ENCODE data around the gene DOCK9. TPM values are rescaled to one million over a fixed set of nuclear protein-coding genes. Genes with fewer than 3 reads are reported as not detected.

The DOCK9 gene
- total RNA-seq, 1 experiment from 2014 or later: 30.5 TPM

DNA sequence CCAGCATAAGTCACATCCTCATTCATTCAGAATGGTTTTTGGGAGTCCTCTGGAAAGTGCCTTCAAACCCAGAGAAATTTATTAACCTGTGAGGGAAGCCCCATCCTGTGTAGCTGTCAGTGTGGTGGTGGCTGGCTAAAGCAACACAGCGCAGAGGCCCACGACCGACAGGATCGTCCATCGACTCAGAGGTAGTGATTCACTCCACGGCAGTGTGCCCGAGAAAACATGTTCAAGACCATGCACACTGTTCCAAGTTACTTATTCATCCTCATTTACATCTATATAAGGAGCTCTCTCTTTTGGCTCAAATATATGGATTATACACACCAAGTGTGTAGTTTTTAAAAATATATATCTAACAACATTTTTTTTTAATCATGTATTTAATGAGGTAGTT is 129.1 kb downstream of the DOCK9 start:
- H3K4me3 ChIP-seq (ENCODE audit: low read depth in 2 of 2, low read length in 2 of 2): no peak overlapping the region

DNA sequence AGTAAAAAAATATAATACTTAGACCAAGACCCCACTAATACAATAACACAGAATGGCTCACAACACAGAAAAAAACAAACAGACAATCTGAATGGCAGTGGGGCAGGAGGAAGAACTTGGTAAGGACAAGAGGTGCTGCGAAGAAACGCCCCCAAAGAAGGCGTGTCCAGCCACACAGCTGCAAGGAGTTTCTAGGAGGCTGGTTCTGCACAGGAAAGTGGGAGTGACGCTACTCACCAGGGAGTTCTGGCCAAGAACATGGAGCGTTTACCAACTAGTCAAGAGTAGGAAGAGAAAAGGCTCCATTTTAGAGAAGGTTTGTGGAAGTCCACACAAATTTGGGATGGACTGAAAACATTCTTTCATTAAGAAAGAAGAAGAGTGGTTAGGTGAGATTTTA is 130.1 kb downstream of the DOCK9 start:
- TF ChIP-seq, protein P1, sequence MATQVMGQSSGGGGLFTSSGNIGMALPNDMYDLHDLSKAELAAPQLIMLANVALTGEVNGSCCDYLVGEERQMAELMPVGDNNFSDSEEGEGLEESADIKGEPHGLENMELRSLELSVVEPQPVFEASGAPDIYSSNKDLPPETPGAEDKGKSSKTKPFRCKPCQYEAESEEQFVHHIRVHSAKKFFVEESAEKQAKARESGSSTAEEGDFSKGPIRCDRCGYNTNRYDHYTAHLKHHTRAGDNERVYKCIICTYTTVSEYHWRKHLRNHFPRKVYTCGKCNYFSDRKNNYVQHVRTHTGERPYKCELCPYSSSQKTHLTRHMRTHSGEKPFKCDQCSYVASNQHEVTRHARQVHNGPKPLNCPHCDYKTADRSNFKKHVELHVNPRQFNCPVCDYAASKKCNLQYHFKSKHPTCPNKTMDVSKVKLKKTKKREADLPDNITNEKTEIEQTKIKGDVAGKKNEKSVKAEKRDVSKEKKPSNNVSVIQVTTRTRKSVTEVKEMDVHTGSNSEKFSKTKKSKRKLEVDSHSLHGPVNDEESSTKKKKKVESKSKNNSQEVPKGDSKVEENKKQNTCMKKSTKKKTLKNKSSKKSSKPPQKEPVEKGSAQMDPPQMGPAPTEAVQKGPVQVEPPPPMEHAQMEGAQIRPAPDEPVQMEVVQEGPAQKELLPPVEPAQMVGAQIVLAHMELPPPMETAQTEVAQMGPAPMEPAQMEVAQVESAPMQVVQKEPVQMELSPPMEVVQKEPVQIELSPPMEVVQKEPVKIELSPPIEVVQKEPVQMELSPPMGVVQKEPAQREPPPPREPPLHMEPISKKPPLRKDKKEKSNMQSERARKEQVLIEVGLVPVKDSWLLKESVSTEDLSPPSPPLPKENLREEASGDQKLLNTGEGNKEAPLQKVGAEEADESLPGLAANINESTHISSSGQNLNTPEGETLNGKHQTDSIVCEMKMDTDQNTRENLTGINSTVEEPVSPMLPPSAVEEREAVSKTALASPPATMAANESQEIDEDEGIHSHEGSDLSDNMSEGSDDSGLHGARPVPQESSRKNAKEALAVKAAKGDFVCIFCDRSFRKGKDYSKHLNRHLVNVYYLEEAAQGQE (IDR thresholded peaks at IDR 0.05; ENCODE audit: insufficient read depth in 1 of 2, low read depth in 2 of 2, low read length in 1 of 2): no peak
- TF ChIP-seq TCF7L2 (IDR thresholded peaks at IDR 0.05; ENCODE audit: low read depth, low read length) (no peak), POLR2AphosphoS5 (IDR thresholded peaks at IDR 0.05; ENCODE audit: low read depth, low read length) (no peak), SIN3A (IDR thresholded peaks at IDR 0.05; ENCODE audit: borderline replicate concordance, insufficient read depth, low read depth, low read length) (no peak)
- TF ChIP-seq, protein P2, sequence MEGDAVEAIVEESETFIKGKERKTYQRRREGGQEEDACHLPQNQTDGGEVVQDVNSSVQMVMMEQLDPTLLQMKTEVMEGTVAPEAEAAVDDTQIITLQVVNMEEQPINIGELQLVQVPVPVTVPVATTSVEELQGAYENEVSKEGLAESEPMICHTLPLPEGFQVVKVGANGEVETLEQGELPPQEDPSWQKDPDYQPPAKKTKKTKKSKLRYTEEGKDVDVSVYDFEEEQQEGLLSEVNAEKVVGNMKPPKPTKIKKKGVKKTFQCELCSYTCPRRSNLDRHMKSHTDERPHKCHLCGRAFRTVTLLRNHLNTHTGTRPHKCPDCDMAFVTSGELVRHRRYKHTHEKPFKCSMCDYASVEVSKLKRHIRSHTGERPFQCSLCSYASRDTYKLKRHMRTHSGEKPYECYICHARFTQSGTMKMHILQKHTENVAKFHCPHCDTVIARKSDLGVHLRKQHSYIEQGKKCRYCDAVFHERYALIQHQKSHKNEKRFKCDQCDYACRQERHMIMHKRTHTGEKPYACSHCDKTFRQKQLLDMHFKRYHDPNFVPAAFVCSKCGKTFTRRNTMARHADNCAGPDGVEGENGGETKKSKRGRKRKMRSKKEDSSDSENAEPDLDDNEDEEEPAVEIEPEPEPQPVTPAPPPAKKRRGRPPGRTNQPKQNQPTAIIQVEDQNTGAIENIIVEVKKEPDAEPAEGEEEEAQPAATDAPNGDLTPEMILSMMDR (IDR thresholded peaks at IDR 0.05): no peak
- ChIA-PET POLR2A (no interaction called here), CTCF (no interaction called here)
- Histone ChIP-seq H3K27me3 (ENCODE audit: control insufficient read depth, insufficient read depth, low read length) (no peaks in the 10 kb centered on the region), H3K4me3 (ENCODE audit: low read depth in 2 of 2, low read length in 2 of 2) (no peak overlapping the region), H3K27ac (ENCODE audit: low read length) (no peak overlapping the region), H3K9me3 (ENCODE audit: control insufficient read depth, insufficient read depth, low read depth, low read length) (no peaks in the 10 kb centered on the region), H3K36me3 (ENCODE audit: control insufficient read depth, insufficient read depth, low read length) (no peaks in the 10 kb centered on the region), H3K4me1 (ENCODE audit: control insufficient read depth, insufficient read depth, low read length) (no peaks in the 10 kb centered on the region)
- no TSS peak for BruUV-seq (replicated peaks)
- in situ Hi-C loops (cut with HindIII; ENCODE audit: low pct_unique_long_range_greater_than_20kb, low sequenced_read_pairs): no loop called here
- no peak for ATAC-seq
- intact Hi-C loops (cut with micrococcal nuclease; ENCODE audit: unreplicated experiment): loop anchor here (10.0 kb wide), 1 partner anchor 153 kb away; no protein-coding TSS in a partner anchor
- no peak for DNase-seq (ENCODE audit: low read depth, low spot score)

More for the DNA sequence above, 129.1 kb downstream of the DOCK9 start:
- TF ChIP-seq POLR2AphosphoS5 (IDR thresholded peaks at IDR 0.05; ENCODE audit: low read depth, low read length) (no peak), SIN3A (IDR thresholded peaks at IDR 0.05; ENCODE audit: borderline replicate concordance, insufficient read depth, low read depth, low read length) (no peak), TCF7L2 (IDR thresholded peaks at IDR 0.05; ENCODE audit: low read depth, low read length) (no peak)
- TF ChIP-seq, protein P2 (IDR thresholded peaks at IDR 0.05): no peak
- TF ChIP-seq, protein P1 (IDR thresholded peaks at IDR 0.05; ENCODE audit: insufficient read depth in 1 of 2, low read depth in 2 of 2, low read length in 1 of 2): no peak
- BruUV-seq (replicated peaks): no TSS peak
- intact Hi-C loops (cut with micrococcal nuclease; ENCODE audit: unreplicated experiment): loop anchor here (10.0 kb wide), 1 partner anchor 154 kb away; no protein-coding TSS in a partner anchor
- DNase-seq (ENCODE audit: low read depth, low spot score) (no peak), ATAC-seq (no peak)
- ChIA-PET CTCF (interaction anchor here (0.7 kb wide), 1 partner anchor 372 kb away, joined by 4 read pairs; no protein-coding TSS in a partner anchor), POLR2A (no interaction called here)
- Histone ChIP-seq H3K4me1 (ENCODE audit: control insufficient read depth, insufficient read depth, low read length) (no peaks in the 10 kb centered on the region), H3K9me3 (ENCODE audit: control insufficient read depth, insufficient read depth, low read depth, low read length) (no peaks in the 10 kb centered on the region), H3K27ac (ENCODE audit: low read length) (no peak overlapping the region), H3K36me3 (ENCODE audit: control insufficient read depth, insufficient read depth, low read length) (no peaks in the 10 kb centered on the region), H3K27me3 (ENCODE audit: control insufficient read depth, insufficient read depth, low read length) (no peaks in the 10 kb centered on the region)
- in situ Hi-C loops (cut with HindIII; ENCODE audit: low pct_unique_long_range_greater_than_20kb, low sequenced_read_pairs): no loop called here

Data from Panc1 (cell line).